ENCODE data around the gene ZG16B. TPM values are rescaled to one million over a fixed set of nuclear protein-coding genes. Genes with fewer than 3 reads are reported as not detected.

Gene ZG16B
- total RNA-seq, 2 experiments from 2014 or later, result 0.97 to 2.1 TPM

DNA sequence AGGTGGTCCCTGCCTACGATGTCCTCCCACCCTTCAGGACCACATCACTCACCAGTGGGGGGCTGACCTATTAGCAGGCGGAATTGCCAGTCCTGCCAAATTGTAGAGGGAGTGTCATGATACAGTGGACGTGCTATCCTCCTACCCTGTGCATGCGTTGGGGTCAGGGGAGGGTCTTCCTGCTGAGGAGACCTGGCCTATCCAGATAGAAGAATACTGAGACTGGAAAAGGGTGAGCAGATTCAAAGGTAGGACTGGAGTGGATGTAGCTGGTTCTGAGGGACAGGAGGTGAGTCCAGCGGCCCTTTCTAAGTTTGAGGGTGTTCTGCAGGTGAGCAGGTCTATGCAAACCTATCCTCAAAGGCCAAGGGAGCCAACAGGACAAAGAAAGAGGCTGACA, 23.8 kb upstream of the ZG16B start:
- H3K36me3 Mint-ChIP-seq (ENCODE audit: low read depth), result no peaks in the 10 kb centered on the region
- no peak for ATAC-seq
- peaks cover 8% of the 10 kb centered on the region for H3K27me3 Mint-ChIP-seq
- H3K27ac Mint-ChIP-seq, result no peak overlapping the region
- H3K4me3 Mint-ChIP-seq, result no peak overlapping the region
- TF ChIP-seq, protein P1, sequence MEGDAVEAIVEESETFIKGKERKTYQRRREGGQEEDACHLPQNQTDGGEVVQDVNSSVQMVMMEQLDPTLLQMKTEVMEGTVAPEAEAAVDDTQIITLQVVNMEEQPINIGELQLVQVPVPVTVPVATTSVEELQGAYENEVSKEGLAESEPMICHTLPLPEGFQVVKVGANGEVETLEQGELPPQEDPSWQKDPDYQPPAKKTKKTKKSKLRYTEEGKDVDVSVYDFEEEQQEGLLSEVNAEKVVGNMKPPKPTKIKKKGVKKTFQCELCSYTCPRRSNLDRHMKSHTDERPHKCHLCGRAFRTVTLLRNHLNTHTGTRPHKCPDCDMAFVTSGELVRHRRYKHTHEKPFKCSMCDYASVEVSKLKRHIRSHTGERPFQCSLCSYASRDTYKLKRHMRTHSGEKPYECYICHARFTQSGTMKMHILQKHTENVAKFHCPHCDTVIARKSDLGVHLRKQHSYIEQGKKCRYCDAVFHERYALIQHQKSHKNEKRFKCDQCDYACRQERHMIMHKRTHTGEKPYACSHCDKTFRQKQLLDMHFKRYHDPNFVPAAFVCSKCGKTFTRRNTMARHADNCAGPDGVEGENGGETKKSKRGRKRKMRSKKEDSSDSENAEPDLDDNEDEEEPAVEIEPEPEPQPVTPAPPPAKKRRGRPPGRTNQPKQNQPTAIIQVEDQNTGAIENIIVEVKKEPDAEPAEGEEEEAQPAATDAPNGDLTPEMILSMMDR (IDR thresholded peaks at IDR 0.05), result no peak
- intact Hi-C loops (cut with micrococcal nuclease), result no loop called here
- DNase-seq, result no peak
- ChIA-PET POLR2A (no interaction called here), CTCF (no interaction called here)
- H3K4me1 Mint-ChIP-seq (ENCODE audit: low read depth), result no peaks in the 10 kb centered on the region
- H3K9me3 Mint-ChIP-seq, result peaks cover 7% of the 10 kb centered on the region

DNA sequence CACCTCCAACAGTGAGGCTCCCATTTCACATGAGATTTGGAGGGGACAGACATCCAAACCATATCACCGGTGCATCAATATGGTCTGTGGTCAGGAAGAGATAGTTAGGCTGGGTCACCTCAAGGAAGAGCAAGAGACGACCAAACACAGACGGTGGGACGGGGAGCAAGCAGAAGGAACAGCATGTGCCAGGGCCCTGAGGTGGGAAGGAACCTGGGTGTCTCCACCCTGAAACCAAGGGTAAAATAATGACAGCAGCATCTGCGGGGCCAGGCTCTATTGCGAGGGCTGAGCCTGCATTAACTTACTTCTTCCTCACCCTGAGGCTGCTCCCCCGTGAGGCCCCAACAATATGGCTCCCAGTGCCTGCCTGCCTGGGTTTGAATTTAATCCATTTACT, 21.9 kb upstream of the ZG16B start:
- ATAC-seq (no peak), DNase-seq (no peak)
- Mint-ChIP-seq H3K9me3 (peaks cover 6% of the 10 kb centered on the region), H3K4me3 (no peak overlapping the region), H3K4me1 (ENCODE audit: low read depth) (no peaks in the 10 kb centered on the region), H3K36me3 (ENCODE audit: low read depth) (no peaks in the 10 kb centered on the region), H3K27ac (no peak overlapping the region), H3K27me3 (peaks cover 10% of the 10 kb centered on the region)
- TF ChIP-seq, protein P1 (IDR thresholded peaks at IDR 0.05), result no peak
- intact Hi-C loops (cut with micrococcal nuclease), result no loop called here
- ChIA-PET POLR2A (no interaction called here), CTCF (interaction anchor here (1.4 kb wide), 1 partner anchor 60 kb away, joined by 3 read pairs; no protein-coding TSS in a partner anchor)

DNA sequence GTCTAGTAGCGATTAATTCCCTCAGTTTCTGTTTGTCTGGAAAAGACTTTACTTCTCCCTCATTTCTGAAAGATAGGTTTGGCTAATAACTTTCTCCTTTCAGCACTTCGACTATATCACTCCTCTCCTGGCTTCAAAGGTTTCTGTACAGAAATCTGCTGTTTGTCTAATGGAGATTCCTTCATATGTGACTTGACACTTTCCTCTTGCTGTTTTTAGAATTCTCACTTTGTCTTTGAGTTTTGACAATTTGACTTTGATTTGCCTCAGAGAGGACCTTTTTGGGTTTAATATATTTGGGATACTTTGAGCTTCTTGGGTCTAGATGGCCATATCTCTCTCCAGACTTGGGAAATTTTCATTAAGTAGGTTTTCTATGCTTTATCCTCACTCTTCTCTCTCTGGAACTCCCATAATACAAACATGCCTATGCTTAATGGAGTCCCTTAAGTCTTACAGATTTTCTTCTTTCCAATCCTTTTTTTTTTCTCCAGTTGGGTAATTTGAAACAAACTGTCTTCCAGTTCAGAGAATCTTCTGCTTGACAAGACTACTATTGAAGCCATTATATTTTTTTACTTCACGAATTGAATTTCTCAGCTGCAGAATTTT, 20.8 kb upstream of the ZG16B start:
- TF ChIP-seq, protein P1 (IDR thresholded peaks at IDR 0.05), result no peak
- Mint-ChIP-seq H3K4me1 (ENCODE audit: low read depth) (no peaks in the 10 kb centered on the region), H3K27me3 (peaks cover 10% of the 10 kb centered on the region), H3K36me3 (ENCODE audit: low read depth) (no peaks in the 10 kb centered on the region), H3K9me3 (no peaks in the 10 kb centered on the region), H3K4me3 (no peak overlapping the region), H3K27ac (no peak overlapping the region)
- DNase-seq (no peak), ATAC-seq (no peak)
- ChIA-PET POLR2A (interaction anchor here (0.7 kb wide), 1 partner anchor 150 kb away, joined by 3 read pairs; no protein-coding TSS in a partner anchor), CTCF (no interaction called here)
- intact Hi-C loops (cut with micrococcal nuclease), result no loop called here

DNA sequence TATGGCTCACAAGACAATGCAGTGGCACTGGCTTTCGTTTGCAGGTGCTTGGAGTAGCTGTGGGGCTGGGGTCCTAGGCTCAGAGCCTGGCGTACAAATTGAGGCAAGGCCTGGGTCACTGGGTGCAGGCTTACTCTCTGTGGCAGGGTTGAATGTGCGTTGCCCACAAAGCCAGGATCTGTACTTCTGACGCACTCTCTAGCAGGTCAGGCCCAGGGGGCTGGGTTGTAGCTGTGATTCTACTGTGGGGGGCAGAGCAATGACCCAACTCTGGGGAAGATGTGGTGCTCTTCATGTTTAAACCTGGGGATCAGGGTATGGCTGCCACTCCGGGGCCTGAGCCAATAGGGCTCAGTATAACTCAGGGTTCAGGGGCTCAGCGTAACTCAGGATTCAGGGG, 19.5 kb upstream of the ZG16B start:
- Mint-ChIP-seq H3K4me3 (no peak overlapping the region), H3K27ac (no peak overlapping the region), H3K9me3 (no peaks in the 10 kb centered on the region), H3K36me3 (ENCODE audit: low read depth) (no peaks in the 10 kb centered on the region), H3K4me1 (ENCODE audit: low read depth) (no peaks in the 10 kb centered on the region), H3K27me3 (peaks cover 11% of the 10 kb centered on the region)
- ChIA-PET POLR2A (no interaction called here), CTCF (interaction anchor here (1.1 kb wide), 1 partner anchor 29 kb away, joined by 3 read pairs; no protein-coding TSS in a partner anchor)
- DNase-seq (no peak), ATAC-seq (no peak)
- TF ChIP-seq, protein P1 (IDR thresholded peaks at IDR 0.05), result no peak
- intact Hi-C loops (cut with micrococcal nuclease), result no loop called here

DNA sequence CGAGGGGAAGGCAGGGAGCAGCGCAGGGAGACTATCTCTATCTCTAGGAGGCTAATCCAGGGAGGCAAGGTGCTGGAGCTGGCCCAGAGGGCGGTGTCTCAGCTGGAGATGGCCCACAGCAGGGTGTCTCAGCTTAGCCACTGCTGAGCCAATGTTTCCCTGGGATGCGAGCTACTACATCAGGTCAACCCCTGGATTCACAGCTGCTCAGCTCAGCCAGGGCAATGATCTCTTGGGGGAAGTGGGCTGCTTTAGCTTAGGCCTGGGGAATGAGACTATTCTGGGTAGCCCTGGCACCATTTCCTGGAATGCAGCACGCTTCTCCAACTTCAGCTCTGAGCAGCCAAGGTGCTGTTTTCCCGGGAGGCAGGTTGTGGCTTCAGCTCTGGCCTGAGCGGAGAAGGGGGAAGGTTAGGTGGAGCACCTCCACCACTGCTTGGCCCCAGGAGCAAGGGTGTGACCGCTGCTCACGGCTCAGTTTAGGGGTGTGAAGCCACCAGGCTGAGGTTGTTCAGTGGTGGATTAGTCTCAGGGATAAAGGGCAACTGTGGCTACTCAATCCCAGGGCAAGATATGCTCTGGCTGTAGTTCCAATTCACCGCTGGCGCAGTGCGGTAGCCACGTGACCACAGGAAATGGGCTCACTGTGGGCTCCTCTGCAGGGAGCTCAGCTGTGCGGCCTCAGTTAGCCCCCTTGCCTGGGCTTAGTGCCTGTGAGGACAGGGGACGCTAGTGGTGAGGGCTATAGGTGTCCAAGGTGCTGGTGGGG, 18.2 kb upstream of the ZG16B start:
- Mint-ChIP-seq H3K9me3 (no peaks in the 10 kb centered on the region), H3K27ac (no peak overlapping the region), H3K36me3 (ENCODE audit: low read depth) (no peaks in the 10 kb centered on the region), H3K4me3 (no peak overlapping the region), H3K4me1 (ENCODE audit: low read depth) (no peaks in the 10 kb centered on the region), H3K27me3 (peaks cover 11% of the 10 kb centered on the region)
- ChIA-PET POLR2A (interaction anchor here (0.6 kb wide), 1 partner anchor 76 kb away, joined by 4 read pairs; no protein-coding TSS in a partner anchor), CTCF (interaction anchor here (0.6 to 1.2 kb wide), 2 partner anchors 57 to 192 kb away, joined by 3 to 5 read pairs; no protein-coding TSS in a partner anchor)
- no peak for DNase-seq
- intact Hi-C loops (cut with micrococcal nuclease), result no loop called here
- TF ChIP-seq, protein P1 (IDR thresholded peaks at IDR 0.05), result no peak
- ATAC-seq, result no peak
